ENCODE measurements around the gene NRSN2. TPM values are rescaled to one million over a fixed set of nuclear protein-coding genes. Genes with fewer than 3 reads are reported as not detected.

NRSN2 gene
- total and polyA plus RNA-seq, 2 donors (not counting 3 experiments of a cell fraction or from before 2014, with no cell fraction given): 36.9 to 64.1 TPM

GRCh38 chr20:375265-375889, 28.5 kb downstream of the NRSN2 start:
- Histone ChIP-seq H2AFZ (ENCODE audit: low read depth, low read length) (no peak overlapping the region), H3K9me1 (replicated peaks; ENCODE audit: control insufficient read depth, extremely low read depth, insufficient read depth, low read length) (no peaks in the 10 kb centered on the region), H3K27me3 (ENCODE audit: control insufficient read depth in 2 of 2, insufficient read depth in 2 of 2, low read length in 2 of 2) (no peaks in the 10 kb centered on the region), H3K9me3 (replicated peaks; ENCODE audit: control insufficient read depth, insufficient read depth, low read length) (no peaks in the 10 kb centered on the region), H3K36me3 (ENCODE audit: control insufficient read depth in 2 of 2, extremely low read depth in 1 of 2, insufficient read depth in 2 of 2, low read length in 2 of 2) (no peaks in the 10 kb centered on the region), H3K9ac (replicated peaks; ENCODE audit: extremely low read depth, insufficient read depth, low read length) (no peak overlapping the region), H3K4me1 (ENCODE audit: control insufficient read depth, extremely low read depth, insufficient read depth, low read length) (peaks cover 38% of the 10 kb centered on the region), H3K4me2 (ENCODE audit: insufficient read depth, low read length) (no peak overlapping the region), H3K4me3 (replicated peaks in 1 of 3; ENCODE audit: insufficient read depth in 1 of 3, low read depth in 1 of 3, low read length in 3 of 3) (no peak overlapping the region), H3K79me2 (ENCODE audit: control insufficient read depth, insufficient read depth, low read length) (no peaks in the 10 kb centered on the region), H4K20me1 (replicated peaks; ENCODE audit: control insufficient read depth, extremely low read depth, insufficient read depth, low read length) (no peaks in the 10 kb centered on the region), H3K27ac (ENCODE audit: insufficient read depth, low read depth, low read length) (no peak overlapping the region)
- ChIA-PET CTCF (interaction anchor here (1.0 to 2.6 kb wide), 3 partner anchors 12 to 56 kb away, joined by 4 to 7 read pairs (median 4); no protein-coding TSS in a partner anchor), POLR2A (no interaction called here)
- no peak for DNase-seq (ENCODE audit: low read depth, low spot score)
- no TSS peak for BruUV-seq (replicated peaks)
- intact Hi-C loops (cut with micrococcal nuclease): no loop called here
- TF ChIP-seq EZH2 (IDR thresholded peaks at IDR 0.05; ENCODE audit: borderline replicate concordance, low read depth, low read length, severe bottlenecking) (no peak), POLR2AphosphoS5 (IDR thresholded peaks at IDR 0.05; ENCODE audit: insufficient read depth, low read depth, low read length) (no peak), FOS (IDR thresholded peaks at IDR 0.05; ENCODE audit: borderline replicate concordance, insufficient read depth, low read length) (no peak), JUN (IDR thresholded peaks at IDR 0.05; ENCODE audit: borderline replicate concordance, insufficient read depth, insufficient read length, low read depth) (no peak), POLR2A (IDR thresholded peaks at IDR 0.05; ENCODE audit: low read depth, low read length) (no peak), MAX (IDR thresholded peaks at IDR 0.05; ENCODE audit: insufficient read depth, insufficient read length) (no peak), GATA2 (IDR thresholded peaks at IDR 0.05; ENCODE audit: insufficient read depth, insufficient read length, low read depth, low read length) (no peak), CTCF (IDR thresholded peaks at IDR 0.05; ENCODE audit: extremely low read depth in 1 of 2, insufficient read depth in 1 of 2, low read depth in 1 of 2, low read length in 2 of 2) (no peak), MYC (IDR thresholded peaks at IDR 0.05; ENCODE audit: low read depth, low read length) (no peak)
- dilution Hi-C loops (cut with MboI; ENCODE audit: extremely low pct_ligation_motif_present, low sequenced_read_pairs): no loop called here
- FAIRE-seq: peak; percentile 33
